Activated CD4-positive, alpha-beta T cell treated with anti-CD3 and anti-CD28 coated beads for 1 hour (primary cell): ENCODE data around the gene ANKRD33.

Experiments used
- DNase-seq: peaks from one replicate; pipeline ENCODE4 v3.0.0-alpha.2; 2020

ANKRD33 gene

DNA sequence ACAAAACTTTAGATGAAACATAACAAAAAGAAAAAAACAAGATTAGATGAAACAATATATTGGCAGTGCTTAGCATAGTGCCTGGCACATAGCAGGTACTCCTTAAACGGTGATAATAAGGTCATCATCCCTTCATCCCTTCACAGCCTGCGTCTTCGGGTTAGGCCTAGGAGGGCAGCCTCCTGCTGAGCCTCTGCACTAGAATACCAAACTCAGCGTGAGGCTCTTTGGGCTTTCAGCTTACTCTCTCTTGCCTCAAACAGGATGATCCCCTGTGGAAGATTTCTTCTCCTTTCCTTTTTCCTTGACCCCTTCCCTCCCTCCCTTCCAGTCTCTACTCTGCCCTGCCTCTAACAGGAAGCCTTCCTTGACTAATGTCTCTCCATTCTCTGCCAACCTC, 25.0 kb upstream of the ANKRD33 start:
- no peak for DNase-seq

DNA sequence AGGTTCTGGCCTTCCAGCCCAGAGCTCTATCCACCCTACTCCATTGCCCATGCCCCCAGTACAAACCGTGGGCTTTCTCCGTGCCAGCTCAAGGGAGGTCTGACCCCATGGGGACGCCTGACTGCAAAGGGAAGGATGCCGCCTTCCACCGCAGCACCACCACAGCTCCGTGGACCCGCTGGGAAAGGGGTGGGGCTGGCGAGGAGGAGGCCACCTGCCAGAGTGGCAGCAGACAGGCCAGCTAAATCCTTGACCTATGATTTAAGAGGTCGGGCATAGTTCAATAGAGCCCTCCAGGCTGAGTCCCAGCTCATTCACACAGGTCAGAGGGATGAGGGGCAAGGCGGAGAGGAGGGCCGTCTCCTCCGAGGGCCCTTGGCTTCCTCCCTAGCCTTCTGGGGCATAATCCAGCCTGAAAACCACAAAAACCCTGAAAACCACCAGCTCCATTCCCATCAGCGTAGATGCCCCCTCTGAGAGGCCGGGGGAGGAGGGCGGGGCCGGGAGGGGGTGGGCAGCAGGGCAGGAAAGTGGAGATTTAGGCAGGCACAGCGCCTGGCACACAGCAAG, 24.5 kb upstream of the ANKRD33 start:
- no peak for DNase-seq

DNA sequence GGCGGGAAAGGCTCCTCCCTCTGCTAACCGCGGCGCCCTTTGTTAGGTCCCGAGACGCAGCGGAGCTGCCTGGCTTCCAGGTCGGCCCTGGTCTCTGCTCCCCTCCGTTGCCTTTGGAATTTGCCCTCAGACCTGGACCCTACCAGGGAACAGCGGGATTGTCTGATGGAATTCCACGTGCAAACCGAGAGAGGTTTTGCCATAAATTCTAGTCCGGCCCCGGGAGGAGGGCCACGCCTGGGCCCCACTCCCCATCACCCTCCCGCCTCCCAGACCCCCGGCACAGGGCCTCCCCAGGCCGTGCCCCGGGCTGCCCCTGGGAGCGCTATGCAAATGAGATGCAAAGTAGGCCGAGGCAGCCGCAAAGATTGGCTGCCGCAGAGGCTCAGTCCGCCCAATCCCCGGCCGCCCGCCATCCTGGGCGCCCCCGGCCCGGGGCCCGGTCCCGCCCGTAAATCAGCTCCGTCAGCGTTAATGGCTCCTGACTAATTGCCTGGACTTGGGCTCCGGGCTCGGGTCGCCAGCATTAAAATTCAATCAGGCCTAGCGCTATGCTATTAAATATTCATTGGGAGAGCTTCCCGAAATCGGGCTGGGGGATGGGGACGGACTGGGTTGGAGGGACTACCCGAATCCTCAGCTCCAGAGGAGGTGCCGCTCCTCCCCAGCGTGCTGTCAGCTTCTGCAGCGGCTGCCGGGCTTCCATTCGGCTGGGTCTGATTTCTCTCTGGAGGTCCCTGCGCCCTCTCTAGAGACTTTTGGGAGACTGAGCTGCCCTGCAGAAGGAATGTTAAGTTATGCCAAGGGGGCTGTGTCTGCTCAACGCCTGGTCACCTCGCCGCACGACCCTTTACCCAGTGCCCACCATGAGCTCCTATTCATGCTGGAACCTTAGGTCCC, 23.7 kb upstream of the ANKRD33 start:
- DNase-seq, result no peak

DNA sequence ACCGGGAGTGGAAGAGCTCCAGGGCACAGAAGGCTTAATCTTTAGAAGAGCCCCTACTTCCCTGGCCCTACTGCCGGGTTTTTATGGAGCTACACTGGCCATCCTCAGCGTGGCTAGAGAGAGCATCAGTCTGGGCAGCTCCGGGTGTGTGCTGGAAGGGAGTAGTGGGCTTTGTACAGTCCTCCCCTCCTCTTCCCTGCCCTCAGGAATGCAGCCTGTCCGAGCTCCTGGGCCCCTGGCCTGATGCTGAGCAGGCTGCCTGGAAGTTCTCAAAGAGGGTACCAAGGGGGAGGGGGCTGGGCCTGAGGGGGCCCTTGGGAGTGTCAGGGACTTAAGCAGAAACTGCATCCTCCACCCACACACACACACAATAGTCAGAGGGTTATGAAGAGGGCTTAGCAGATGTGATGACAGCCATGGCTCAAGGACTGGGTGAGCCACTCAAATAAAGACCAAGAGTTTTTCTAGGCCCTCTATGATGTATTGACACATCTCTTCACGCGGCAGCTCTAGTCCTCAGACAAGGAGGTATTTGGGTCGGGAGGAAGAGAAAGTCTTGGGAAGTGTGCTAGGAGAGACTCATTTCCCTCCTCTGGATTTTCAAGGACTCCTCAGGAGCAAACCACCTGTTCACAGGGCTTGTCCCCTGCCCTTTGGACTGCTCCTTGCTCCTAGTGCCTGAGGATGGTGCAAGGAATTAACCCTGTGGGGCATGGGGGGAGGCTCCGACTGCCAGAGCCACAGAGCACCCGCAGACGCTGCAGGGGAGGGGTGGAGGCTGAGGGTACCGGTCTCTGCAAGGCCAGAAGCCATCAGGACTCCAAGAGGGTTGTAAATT, 22.9 kb upstream of the ANKRD33 start:
- no peak for DNase-seq

DNA sequence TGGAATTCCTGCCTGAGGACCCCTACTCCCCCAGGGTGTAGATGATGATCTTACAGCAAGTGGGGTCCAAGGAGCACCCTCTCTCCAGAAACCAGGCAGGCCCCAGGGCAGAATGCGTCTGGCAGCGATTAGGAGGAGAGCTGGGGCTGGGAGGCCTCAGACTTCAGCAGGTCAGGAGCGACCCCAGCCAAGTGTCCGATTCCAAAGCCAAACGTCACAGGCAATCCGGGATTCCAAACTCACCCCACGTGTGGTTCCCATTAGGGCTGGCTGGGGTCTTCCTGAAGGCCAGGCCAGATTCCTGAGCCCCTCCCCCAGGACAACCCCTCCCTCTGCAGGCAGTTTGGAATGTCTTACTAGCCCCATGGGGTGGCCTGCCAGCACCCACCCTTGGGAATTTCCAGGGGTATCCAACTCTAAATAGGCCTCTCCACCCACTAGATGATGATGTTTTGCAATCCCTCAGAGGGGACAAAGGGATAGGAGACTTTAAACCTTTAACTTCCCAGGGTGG, 22.1 kb upstream of the ANKRD33 start:
- DNase-seq, result no peak

DNA sequence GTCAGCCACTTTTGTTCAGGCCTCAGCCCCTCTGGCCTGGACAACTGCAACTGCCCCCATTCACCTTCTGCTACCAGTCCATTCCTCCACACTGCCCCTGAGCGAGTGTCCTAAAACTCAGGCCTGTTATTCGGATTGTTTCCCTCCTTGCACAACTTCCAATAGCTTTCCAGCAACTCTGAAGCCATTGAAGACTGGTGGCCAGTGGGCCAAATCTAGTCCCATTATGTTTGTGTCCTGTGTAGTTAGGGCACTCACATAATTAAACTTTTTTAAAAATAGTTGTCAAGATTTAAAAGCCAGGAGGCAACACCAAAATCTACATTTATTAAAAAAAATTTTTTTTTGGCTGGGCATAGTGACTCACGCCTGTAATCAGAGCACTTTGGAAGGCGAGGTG, 21.6 kb upstream of the ANKRD33 start:
- DNase-seq, result no peak

DNA sequence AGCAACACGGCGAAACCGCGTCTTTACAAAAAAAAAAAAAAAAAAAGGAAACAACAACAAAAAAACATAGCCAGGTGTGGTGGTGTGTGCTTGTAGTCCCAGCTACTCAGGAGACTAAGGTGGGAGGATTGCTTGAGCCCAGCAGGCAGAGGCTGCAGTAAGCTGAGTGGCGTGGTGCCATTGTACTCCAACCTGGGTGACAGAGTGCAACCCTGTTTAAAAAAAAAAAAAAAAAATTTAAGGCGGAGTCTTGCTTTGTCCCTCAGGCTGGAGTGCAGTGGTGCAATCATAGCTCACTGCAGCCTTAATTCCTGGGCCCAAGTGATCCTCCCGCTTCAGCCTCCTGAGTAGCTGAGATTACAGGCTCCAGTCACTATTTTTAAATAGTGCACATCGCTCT, 21.1 kb upstream of the ANKRD33 start:
- DNase-seq, result no peak

DNA sequence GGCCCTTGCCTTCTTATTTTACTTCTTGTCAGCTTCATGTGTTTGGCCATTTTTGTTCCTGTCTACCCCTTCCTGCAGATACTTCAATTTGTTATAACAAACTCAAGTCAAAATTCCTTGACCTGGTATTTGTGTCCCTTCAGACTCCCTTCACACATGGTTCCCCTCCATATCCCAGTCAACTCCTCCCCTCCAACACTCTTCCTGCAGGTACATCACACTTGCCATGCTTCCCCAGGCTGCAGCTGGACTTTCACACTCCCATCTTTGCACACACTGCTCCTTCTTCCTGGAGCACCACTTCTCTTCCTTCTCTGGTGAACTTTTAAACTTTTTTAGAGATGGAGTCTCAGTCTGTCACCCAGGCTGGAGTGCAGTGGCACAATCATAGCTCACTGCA, 20.5 kb upstream of the ANKRD33 start:
- no peak for DNase-seq

DNA sequence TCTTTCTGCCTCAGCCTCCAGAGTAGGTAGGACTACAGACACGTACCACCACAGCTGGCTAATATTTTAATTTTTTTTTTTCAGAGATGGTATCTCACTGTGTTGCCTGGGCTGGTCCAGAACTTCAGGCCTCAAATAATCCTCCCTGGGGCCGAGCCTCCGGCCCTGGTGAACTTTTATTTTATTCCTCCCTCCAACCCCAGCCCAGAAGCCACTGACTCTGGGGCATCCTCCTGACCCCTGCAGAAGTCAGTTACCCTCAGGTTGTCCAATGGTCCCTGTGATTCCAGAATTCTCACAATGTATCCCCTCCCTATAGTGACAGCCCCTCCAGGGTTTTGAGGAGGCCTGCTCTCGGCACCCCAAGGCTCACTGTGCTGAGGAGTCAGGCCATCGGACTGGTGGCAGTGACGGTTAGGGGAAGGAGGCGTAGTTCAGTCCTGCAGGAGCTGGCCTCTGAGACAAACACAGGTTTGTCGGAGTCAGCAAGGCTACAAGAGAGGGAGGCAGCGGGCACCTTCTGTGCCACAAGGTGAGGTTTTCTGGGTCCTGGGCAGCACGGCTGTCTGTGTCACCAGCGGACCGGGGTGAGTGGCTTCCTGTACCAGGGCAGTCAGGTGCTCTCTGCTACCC, 20.0 kb upstream of the ANKRD33 start:
- no peak for DNase-seq

DNA sequence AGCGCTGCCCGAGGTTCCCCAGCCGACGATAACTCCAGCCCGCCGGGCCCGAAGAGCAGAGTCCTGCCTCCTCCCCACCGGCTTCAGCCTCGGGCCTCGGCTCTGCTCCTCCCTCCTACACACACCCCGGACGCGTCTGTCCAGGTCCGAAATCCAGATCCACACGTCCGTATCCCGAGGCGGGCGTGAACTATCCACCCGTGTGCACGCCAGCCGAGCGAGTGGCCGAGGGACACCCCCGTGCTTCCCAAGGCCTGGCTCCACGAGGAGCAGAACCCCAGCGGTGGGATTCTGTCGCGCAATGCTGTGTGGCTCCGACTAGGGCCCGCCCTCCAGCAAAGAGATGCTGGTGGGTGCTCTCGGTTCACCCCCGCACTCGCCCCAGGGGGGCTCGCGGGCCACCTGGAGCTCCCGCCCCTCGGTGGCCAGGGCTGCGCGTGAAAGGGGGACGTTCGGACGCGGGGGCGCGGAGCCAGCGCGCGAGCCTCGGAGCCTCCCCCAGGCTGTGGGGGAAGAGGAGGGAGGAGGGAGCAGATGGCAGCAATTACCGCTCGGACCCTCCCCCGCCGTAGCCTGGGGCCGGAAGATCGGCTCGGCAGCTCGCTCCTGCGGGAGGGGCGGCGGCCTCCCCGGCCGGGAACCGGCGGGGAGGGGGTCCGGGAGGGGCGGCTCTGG, 18.9 kb upstream of the ANKRD33 start:
- no peak for DNase-seq

DNA sequence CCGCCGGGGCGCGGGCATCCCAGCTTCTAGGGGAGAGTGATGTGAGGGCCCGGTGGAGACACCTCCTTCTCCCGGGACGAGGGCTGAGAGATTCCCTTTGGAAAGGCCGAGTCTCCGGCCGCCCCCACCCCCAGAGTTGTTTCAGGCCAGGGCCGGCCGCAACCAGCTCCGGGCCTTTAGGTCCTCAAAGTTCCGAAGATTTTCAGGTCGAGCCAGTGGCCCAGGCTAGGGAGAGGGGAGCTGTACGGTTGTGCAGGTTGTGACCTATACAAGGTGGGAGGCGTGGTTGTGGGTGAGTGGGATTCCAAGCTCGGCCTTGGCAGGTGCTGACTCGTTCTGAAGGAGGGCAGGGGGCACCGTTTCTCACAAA, 18.4 kb upstream of the ANKRD33 start:
- DNase-seq, result no peak

DNA sequence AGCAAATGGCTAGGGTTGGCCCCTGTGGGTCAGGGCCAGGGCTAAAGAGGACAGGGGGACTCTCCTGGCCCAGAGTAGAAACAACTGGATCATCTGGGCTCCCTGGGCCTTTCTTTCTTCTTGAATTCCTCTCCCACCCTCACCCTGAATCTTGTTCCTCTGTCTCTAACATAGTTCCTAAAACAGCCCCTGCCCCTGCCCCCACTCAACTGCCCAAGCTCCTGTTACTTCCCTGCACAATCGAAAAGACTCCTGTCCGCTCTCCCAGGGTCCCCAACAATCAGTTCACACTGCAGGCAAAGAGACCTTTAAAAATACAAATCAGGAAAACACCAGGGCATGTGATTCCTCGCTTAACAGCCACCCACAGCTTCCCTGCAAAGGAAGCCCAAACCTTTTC, 18.0 kb upstream of the ANKRD33 start:
- DNase-seq, result no peak

DNA sequence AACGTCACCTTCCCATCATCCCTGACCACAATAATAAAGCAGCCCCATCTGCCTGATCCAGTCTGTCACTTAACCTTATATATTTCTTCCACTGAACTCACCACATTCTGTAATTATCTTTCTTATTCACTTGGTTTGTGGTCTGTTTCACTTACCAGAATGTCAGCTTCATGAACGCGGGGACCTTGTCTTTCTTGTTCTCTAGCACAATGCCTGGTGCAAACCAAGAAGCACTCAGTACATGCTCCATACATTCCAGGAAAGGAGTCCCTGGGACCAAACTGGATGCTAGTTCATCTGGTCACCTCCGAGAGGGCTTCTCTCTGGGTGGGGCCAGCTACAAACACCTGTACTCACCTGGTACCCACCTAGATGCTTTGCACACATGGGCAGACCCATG, 17.4 kb upstream of the ANKRD33 start:
- no peak for DNase-seq

DNA sequence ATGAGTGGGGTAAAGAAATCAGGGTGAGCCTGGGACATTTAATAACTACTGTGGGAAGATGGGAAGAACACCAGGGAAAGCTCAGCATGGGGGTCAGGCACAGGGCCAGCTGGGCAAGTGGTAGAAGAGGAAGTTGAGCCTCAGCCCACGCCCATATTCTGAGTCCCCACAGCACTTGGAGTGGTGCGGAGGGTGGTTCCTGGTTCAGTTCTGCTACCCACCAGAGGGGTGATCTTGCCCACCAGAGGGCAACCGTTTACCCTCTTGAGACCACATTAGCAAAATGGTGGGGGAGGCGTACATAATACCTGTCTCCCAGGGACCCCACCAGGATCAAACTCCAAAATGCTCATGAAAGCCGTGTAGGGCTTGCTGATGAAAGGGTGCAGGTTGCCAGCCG, 16.8 kb upstream of the ANKRD33 start:
- DNase-seq, result no peak

DNA sequence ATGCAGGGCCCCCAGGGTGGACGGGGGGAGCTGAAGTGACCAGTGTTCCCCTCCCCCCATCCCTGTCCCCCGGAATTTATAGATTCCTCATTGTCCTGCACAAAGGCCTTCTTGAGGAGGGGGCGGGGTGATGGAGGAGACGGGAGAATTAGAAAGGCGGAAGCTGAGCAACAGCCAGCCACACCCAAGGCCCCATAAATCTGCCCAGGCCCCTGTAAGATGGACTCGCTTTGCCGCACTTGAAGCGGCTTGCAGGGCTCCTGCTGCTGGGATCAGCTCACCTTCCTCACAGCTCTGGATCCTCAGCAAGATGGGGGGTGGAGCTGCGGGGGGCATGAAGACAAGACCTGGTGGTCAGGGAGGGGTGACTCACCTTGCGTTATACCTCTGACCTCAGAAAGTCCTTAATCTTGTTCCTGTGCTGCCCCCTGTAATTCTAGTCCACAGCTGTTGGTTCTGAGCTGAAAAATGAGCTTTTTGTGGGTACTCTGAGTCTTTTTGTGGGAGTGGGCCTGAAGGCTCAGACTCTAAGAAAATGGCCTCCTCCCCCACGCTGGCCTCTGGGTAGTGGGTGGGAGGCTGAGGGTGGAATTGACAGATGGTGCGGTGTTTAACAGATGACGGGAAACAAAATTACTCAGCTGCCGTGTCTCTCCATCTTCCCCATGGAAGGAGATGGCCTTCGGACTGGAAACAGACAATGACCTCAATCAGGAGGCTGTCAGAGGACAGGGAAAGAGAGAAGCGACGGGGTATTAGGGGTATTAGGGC, 15.8 kb upstream of the ANKRD33 start:
- no peak for DNase-seq

DNA sequence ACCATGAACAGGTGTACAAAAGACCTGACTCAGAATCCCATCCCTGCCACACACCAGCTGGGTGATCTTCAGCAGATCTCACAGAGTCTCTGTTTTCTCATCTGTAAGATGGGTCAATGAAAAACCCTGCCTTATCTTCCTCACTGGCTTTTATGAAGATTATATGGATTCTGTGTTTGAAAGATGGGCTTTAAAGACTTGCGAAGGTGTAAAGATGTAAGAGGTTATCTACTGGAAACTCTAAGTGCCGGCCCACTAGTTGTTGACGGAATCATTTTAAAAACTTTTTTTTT, 15.3 kb upstream of the ANKRD33 start:
- DNase-seq, result no peak

DNA sequence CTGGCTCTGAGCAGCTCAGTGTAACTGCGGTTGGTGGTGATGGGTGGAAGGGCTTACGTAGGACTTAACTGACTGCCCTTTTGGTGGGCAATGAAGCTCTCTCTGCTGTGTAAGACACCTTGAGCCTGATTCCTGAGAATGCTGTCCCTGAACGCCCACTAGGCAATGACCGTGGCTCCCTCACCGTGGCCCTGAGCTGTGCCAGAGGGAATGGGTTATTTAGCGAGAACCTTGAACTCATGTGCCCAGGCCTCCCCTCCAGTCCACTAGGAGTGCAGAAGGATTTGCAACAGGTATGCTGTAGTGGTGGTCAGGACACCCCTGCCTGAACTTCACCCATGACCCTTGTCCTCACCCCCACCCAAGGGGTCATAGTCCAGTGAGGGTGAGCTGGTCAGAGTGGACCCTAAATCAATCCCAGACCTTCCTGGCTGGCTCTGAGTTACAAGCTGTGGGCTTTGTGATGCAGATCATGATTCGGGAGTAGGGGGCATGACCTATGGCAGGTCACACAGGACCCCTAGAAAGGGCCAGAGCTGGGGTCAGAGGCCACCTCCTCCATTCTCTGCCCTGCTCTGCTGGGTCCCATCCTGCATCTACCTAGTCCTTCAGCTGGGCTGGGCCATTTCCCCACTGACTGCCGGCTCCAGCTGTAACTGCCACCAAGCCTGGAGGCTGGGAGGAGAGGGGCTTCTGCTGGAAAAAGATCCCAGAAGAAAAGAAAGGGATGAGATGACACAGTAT, 14.5 kb upstream of the ANKRD33 start:
- DNase-seq, result no peak

DNA sequence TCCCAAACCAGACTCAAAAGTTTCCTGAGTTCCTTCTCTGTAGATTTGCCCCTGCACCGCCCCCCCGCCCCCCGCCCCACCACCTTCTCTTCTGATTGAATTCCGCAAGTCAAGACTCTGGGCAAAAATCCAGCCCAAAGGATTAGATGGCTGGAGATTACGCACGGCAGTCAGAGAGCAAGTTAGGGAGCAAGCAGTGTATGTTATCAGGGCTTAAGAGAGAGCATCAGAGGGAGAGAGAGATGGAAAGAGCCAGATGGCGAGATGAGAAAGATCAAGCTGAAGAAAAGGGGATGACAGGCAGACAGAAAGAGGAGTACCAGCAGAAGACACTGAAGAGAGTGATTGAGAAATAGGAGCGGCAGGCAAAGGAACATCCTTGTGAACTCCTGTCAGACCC, 13.9 kb upstream of the ANKRD33 start:
- DNase-seq, result no peak

DNA sequence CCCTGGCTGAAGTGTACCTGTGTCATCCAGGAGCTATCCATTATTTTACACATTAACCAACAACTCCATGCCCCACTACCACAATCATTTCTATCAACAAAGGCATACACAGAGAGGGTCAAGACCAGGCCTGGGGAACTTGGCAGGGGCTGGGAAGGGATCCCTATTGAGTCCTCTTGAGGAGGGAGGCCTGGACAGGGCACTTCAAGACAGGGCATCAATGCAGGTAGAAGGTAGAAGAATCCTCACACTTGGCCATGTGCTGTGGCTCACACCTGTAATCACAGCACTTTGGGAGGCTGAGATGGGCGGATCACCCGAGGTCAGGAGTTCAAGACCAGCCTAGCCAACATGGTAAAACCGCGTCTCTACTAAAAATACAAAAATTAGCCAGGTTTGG, 13.4 kb upstream of the ANKRD33 start:
- no peak for DNase-seq

DNA sequence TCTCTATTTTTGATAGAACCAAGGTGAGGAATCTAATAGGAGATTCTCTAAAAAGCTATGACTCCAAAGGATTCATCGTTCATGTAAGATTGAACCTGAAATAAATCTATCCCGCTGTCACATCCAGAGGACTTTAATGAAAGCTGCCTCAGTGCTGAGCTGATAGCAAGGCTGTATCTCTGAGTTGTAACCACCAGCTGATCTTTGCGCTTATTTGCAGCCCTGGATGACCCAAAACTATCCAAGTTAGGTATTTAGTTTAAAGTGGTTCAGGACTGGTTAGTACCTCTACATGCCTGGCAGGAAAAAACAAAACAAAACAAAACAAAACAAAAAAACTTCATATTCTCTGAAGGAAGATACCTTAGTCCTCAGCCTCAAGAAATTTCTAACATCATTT, 8.8 kb upstream of the ANKRD33 start:
- DNase-seq, result no peak

DNA sequence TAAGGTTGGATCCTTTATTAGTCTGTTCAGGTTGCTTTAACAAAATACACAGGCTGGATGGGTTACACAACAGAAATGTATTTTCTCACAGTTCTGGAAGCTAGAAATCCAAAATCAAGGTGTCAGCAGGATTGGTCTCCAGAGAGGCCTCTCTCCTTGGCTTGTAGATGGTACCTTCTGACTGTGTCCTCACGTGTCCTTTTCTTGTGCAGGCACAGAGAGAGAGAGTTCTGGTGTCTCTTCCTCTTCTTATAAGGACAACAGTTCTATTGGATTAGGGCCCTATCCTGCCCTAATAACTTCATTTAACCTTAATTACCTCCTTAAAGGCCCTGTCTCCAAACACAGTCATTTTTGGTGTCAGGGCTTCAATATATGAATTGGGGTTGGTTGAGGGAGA, 4.6 kb upstream of the ANKRD33 start:
- DNase-seq, result no peak
